GM18505 (cell line): ENCODE results near the gene RNF11.

ENCODE experiments used
- ATAC-seq: cut with Tn5 transposase; IDR thresholded peaks from one replicate; pipeline ENCODE4 v1.9.1; 2021; ENCODE audit not compliant: unreplicated experiment
- POLR2A ChIP-seq: IDR thresholded peaks from 4 replicates; pipeline ENCODE4 v1.6.1; 2011; ENCODE audit warnings: borderline replicate concordance; ENCODE audit not compliant: insufficient read depth, insufficient read length; ENCODE audit errors: extremely low read depth

Gene RNF11, protein sequence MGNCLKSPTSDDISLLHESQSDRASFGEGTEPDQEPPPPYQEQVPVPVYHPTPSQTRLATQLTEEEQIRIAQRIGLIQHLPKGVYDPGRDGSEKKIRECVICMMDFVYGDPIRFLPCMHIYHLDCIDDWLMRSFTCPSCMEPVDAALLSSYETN

GRCh38 chr1:51235673-51236530 is at the start of gene RNF11:
RNF11 (plus strand) TSS chr1:51236273; CDS start chr1:51236757, 484 bp downstream.
- TF ChIP-seq POLR2A: peak; percentile 93
- peak; percentile 81 for ATAC-seq

- TF ChIP-seq POLR2A: no peak
- no peak for ATAC-seq
Measured at GRCh38 chr1:51188230-51188629, 47.8 kb upstream of the RNF11 start.

GRCh38 chr1:51189421-51190073 is 46.5 kb upstream of the RNF11 start:
- TF ChIP-seq POLR2A: no peak
- no peak for ATAC-seq

GRCh38 chr1:51190961-51191360 is 45.1 kb upstream of the RNF11 start:
- no peak for ATAC-seq
- TF ChIP-seq POLR2A: no peak

GRCh38 chr1:51192213-51192843 is 43.7 kb upstream of the RNF11 start:
- no peak for ATAC-seq
- no peak for TF ChIP-seq POLR2A

DNA sequence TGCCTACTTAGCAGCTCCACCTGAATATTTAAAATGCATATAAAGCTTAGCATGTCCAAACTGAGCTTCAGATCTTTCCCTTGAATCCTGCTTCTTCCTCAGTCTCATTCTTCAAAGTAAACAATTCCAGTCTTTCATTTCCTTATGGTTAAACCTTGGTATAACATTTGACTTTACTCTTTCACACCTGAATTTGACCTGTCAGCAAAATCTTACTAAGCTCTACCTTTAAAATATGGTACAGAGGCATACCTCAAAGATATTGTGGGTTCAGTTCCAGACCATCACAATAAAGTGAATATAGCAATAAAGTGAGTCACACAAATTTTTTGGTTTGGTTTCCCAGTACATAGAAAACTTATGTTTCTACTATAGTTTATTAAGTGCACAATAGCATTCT is 42.5 kb upstream of the RNF11 start:
- ATAC-seq: no peak
- TF ChIP-seq POLR2A: no peak

- no peak for ATAC-seq
- TF ChIP-seq POLR2A: no peak
Measured at GRCh38 chr1:51203121-51203873, 32.8 kb upstream of the RNF11 start.

DNA sequence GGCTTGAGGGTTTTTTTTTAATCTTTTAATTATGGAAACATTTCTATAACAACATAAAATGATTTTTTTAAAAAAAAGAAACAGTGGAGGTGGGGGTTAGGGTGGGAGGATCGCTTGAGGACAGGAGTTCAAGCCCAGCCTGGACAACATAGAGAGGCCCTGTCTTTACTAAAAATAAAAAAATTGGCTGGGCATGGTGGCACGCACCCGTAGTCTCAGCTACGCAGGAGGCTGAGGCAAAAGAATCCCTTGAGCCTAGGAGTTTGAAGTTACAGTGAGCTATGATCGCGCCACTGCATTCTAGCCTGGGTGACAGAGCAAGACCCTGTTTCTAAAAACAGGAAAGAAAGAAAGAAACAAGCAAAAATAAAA is 32.2 kb upstream of the RNF11 start:
- no peak for TF ChIP-seq POLR2A
- no peak for ATAC-seq

DNA sequence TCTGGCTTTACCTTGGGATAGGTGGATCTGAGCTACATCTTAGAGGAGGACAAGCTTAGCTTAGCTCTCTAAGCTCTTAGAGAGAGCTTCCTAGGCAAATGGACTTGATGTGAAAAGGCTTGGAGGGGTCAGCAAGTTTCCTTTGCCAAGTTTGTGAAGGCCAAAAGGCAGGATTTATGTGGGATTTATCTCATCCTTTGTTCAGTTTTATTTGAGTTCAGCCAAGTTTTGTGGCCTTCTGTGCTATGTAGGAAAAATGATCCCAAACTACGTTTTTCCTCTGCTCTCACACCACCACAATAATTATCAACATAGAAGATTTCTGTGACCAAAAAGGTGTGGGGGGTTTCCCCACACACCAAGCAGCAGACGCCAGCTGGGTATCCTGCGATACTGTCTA is 26.0 kb upstream of the RNF11 start:
- no peak for TF ChIP-seq POLR2A
- ATAC-seq: no peak

GRCh38 chr1:51210676-51211075 is 25.4 kb upstream of the RNF11 start:
- no peak for ATAC-seq

GRCh38 chr1:51214615-51215131 is 21.4 kb upstream of the RNF11 start:
- ATAC-seq: no peak
- no peak for TF ChIP-seq POLR2A

More at GRCh38 chr1:51210676-51211075, 25.4 kb upstream of the RNF11 start:
- TF ChIP-seq POLR2A: no peak

- no peak for ATAC-seq
- TF ChIP-seq POLR2A: no peak
Measured at GRCh38 chr1:51215169-51215568, 20.9 kb upstream of the RNF11 start.

DNA sequence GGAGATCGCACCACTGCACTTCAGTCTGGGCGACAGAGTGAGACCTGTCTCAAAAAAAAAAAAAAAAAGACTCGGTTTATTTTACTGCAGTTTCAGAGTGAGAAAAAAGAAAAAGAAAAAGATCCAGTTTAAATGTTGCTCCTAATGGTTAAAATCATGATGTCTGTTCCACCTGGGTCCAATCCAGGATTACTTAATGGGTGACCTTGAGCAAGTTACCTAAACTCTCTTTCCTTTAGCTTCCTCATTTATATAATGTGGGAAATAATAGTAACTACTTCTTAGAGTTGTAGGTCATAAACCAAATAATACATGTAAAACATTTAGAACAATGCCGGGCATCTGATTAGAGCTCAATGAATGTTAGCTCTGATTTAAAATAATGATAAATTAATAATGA is 19.4 kb upstream of the RNF11 start:
- ATAC-seq: no peak
- no peak for TF ChIP-seq POLR2A

DNA sequence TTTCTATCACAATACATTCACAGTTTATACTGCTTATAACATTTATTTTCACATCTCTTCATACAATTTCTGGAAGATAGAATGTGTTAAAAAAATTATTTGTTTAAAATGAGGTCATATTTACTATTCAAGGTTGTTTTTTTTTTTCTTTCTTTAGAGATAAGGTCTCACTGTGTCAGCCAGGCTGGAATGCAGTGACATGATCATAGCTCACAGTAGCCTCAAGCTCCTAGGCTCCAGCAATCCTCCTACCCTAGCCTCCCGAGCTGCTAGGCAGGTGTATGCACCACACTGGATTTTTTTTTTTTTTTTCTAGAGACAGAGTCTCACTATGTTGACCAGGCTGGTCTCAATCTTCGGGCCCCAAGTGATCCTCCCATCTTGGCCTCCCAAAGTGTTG is 19.0 kb upstream of the RNF11 start:
- no peak for TF ChIP-seq POLR2A
- ATAC-seq: no peak
